IPS-15b (cell line): ENCODE data around the gene RNU1-4.
"Not testable (repeated sequence)": the region's sequence is repeated elsewhere in the genome, so short reads cannot be mapped to it uniquely, and the experiment has no call there.

Source experiments
- H3K27me3 ChIP-seq: one replicate; pipeline ENCODE4 v1.6.1; 2013; ENCODE audit warnings: low read length; ENCODE audit not compliant: control insufficient read depth, insufficient read depth
- H3K36me3 ChIP-seq: one replicate; pipeline ENCODE4 v1.6.1; 2013; ENCODE audit warnings: low read length; ENCODE audit not compliant: control insufficient read depth, insufficient read depth
- H3K4me1 ChIP-seq: one replicate; pipeline ENCODE4 v1.6.1; 2013; ENCODE audit warnings: mild to moderate bottlenecking, low read length; ENCODE audit not compliant: control insufficient read depth, insufficient read depth
- H3K4me3 ChIP-seq: one replicate; pipeline ENCODE4 v1.5.1; 2013; ENCODE audit warnings: low read depth, low read length
- H3K9ac ChIP-seq: one replicate; pipeline ENCODE4 v1.6.1; 2013; ENCODE audit warnings: low read depth, mild to moderate bottlenecking, low read length
- H3K9me3 ChIP-seq: one replicate; pipeline ENCODE4 v1.6.1; 2013; ENCODE audit warnings: mild to moderate bottlenecking, low read length; ENCODE audit not compliant: control insufficient read depth, insufficient read depth

RNU1-4 gene

GRCh38 chr1:16712582-16712981 lies 27.7 kb upstream of the RNU1-4 start:
- H3K9ac ChIP-seq, H3K36me3 ChIP-seq, H3K27me3 ChIP-seq, H3K4me3 ChIP-seq, H3K9me3 ChIP-seq, H3K4me1 ChIP-seq: not testable (repeated sequence)

- H3K36me3 ChIP-seq, H3K9ac ChIP-seq, H3K4me1 ChIP-seq, H3K4me3 ChIP-seq, H3K27me3 ChIP-seq, H3K9me3 ChIP-seq: not testable (repeated sequence)
These were observed 27.3 kb upstream of the RNU1-4 start for GRCh38 chr1:16712984-16713383.

DNA sequence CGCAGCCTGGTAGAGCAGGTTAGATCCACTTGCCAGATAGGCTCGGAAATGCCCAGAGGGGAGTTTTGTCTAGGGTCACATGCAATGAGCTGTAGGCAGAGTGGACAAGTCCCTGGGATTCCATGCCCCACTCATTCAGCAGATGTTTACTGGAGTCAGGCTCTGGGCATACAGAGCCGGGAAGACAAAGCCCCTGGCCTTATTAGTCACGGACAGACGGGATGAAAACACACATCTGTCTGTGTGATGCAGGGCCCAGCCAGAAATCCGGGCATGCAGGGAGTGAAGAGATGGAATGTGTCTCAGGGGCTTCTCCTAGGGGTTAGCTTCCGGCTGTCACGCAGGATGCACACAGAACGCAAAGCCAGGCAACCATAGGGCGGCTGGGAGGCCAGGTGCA lies 26.8 kb upstream of the RNU1-4 start:
- H3K4me3 ChIP-seq, H3K9ac ChIP-seq, H3K4me1 ChIP-seq, H3K9me3 ChIP-seq, H3K36me3 ChIP-seq, H3K27me3 ChIP-seq: not testable (repeated sequence)

GRCh38 chr1:16716691-16717335 lies 23.5 kb upstream of the RNU1-4 start:
- Histone ChIP-seq H3K36me3 (no peaks in the 10 kb centered on the region), H3K9me3 (no peaks in the 10 kb centered on the region), H3K27me3 (no peaks in the 10 kb centered on the region), H3K9ac (no peak overlapping the region), H3K4me3 (no peak overlapping the region), H3K4me1 (no peaks in the 10 kb centered on the region)

- Histone ChIP-seq H3K9ac (no peak overlapping the region), H3K27me3 (no peaks in the 10 kb centered on the region), H3K9me3 (no peaks in the 10 kb centered on the region), H3K36me3 (no peaks in the 10 kb centered on the region), H3K4me1 (no peaks in the 10 kb centered on the region), H3K4me3 (no peak overlapping the region)
These were observed 22.8 kb upstream of the RNU1-4 start for GRCh38 chr1:16717336-16718098.

DNA sequence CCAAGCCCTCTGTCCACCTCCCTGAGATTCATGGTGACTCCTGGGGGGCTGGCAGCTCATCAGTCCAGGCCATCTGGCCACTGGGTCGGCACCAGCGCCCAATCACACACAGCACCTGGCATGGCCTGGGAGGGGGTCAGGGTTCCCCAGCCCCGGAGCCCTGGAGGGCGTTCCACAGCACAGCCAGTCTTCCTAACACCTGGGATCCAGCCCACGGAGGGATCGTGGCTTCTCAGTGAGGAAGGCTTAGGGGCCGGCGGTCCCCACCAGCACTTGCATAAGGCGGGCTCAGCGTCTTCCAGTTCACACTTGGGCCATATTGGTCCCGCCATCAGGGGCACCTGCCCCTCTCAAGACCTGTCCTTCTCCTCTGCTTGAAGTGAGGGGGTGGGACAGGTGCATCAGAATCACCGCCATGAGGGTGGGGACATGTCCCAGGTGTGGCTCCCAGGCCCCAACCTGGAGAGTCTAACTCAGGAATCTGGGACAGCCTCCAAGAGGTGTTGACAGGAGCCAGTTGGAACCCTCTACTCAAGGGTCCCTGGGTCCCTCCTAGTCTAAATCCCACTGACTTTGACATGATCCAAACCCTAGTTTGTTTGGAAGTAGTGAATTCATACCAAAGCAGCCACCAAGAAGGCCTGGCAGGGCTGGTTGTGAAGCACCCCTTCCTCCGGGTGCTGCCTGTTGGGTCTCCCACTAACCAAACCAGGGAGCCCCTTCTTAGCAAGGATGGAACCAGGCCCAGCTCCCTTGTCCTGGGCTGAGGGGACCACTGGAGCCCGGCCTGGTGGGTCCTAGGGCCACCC lies 22.0 kb upstream of the RNU1-4 start:
- not testable (repeated sequence) for H3K4me3 ChIP-seq, H3K36me3 ChIP-seq, H3K4me1 ChIP-seq, H3K27me3 ChIP-seq, H3K9ac ChIP-seq, H3K9me3 ChIP-seq

DNA sequence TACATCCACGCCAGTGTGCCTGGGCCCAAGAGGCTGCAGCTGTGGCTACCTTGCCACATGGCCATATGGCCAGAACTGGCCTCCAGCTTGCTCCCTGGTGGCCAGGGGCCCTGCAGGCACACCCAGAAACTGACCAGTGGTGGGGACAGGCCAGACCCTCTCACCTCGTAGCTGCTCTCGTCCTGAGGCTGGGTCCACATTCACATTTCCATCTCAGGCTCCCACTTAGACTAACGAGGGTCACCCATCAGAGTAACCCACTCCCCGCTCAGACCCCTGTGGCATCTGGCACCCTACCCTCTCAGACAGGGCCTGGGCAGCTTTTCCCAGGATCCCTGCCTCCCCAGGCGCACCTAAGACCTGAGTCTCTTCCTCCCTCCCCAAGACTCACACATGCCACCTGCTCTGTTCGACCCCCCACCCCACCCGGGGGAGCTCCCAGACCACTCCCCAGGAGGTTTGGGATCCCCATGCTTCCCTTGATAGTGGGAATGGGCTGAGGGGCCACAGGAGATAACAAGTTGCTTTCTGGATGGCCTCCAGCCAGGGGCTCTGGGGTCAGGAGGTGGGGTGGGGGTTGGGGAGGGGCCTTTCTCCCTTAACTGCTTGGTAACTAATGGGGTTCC lies 21.3 kb upstream of the RNU1-4 start:
- no peaks in the 10 kb centered on the region for H3K27me3 ChIP-seq
- no peaks in the 10 kb centered on the region for H3K36me3 ChIP-seq
- no peak overlapping the region for H3K9ac ChIP-seq
- no peak overlapping the region for H3K4me3 ChIP-seq
- no peaks in the 10 kb centered on the region for H3K9me3 ChIP-seq
- no peaks in the 10 kb centered on the region for H3K4me1 ChIP-seq

- no peak overlapping the region for H3K4me3 ChIP-seq
- no peaks in the 10 kb centered on the region for H3K9me3 ChIP-seq
- H3K36me3 ChIP-seq = no peaks in the 10 kb centered on the region
- H3K9ac ChIP-seq = no peak overlapping the region
- H3K4me1 ChIP-seq = no peaks in the 10 kb centered on the region
- H3K27me3 ChIP-seq = no peaks in the 10 kb centered on the region
These were observed 20.6 kb upstream of the RNU1-4 start for GRCh38 chr1:16719571-16720350.

DNA sequence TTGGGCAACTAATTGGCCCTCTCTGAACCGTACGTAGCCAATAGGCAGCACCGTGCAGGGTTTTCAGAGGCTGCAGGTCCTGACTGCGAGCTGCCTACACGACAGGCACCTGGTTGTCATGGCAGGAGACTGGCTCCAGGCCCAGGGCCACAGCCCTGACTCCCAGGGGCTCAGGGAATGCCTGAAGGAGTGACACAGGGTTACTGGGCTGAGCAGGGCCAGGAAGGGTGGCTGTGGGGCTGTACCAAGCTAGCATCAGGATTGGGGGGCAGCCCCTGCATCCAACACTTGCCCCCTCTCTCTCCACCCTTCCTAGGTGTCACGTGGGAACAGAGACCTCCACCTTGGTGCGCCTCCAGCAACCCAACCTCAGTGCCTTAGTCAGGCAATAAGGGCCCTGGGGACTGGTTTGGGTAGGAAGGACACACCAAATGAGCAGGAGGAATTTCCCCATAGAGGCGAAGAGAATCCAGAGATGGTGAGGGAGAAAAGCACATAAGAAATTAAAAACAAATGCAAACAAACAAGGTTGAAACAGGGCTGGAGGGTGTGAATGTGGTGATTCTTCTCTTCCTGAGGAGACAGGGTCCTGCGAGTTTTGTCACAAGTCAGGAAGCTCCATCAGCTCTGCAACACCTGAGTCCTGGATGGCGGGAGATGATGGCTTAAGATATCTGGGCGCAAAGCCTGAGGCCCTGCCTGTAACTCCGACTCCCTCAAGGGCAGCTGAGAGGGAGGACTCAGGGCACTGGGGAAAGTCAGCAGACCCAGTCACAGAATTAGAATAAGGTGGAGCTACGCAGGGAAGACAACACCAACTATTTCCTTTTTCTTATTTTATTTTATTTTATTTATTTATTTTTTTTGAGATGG lies 19.7 kb upstream of the RNU1-4 start:
- no peaks in the 10 kb centered on the region for H3K36me3 ChIP-seq
- no peaks in the 10 kb centered on the region for H3K4me1 ChIP-seq
- H3K4me3 ChIP-seq = no peak overlapping the region
- no peaks in the 10 kb centered on the region for H3K9me3 ChIP-seq
- H3K9ac ChIP-seq = no peak overlapping the region
- no peaks in the 10 kb centered on the region for H3K27me3 ChIP-seq

GRCh38 chr1:16721871-16722641 lies 18.3 kb upstream of the RNU1-4 start:
- Histone ChIP-seq H3K27me3 (no peaks in the 10 kb centered on the region), H3K36me3 (no peaks in the 10 kb centered on the region), H3K4me1 (no peaks in the 10 kb centered on the region), H3K4me3 (no peak overlapping the region), H3K9me3 (no peaks in the 10 kb centered on the region), H3K9ac (no peak overlapping the region)
